M059J (cell line): Measurements from ENCODE around the gene C1D. TPM values are rescaled to one million over a fixed set of nuclear protein-coding genes. Genes with fewer than 3 reads are reported as not detected.

Experiments used
- DNase-seq: peaks from one replicate; pipeline ENCODE4 v3.0.0-alpha.2; 2012; ENCODE audit warnings: low read depth
- total RNA-seq: library from RNA; depleted of rRNA; stranded (reverse); fragments of >200 nt; shearing (Covaris generic); gene quantifications from 2 replicates; pipeline ENCODE4 v1.2.3, GENCODE V29; 2014

Gene C1D
- total RNA-seq, 1 experiment from 2014 or later: 62.1 TPM

- peak; percentile 23 for DNase-seq
These were observed 2.8 kb downstream of the C1D start for GRCh38 chr2:68059784-68060525.

- DNase-seq: no peak
These were observed 5.0 kb downstream of the C1D start for GRCh38 chr2:68057658-68058396.

- DNase-seq: no peak
These were observed 9.9 kb downstream of the C1D start for GRCh38 chr2:68052717-68053422.

GRCh38 chr2:68050353-68050752, 12.5 kb downstream of the C1D start:
- DNase-seq: no peak

GRCh38 chr2:68046642-68047240, 16.1 kb downstream of the C1D start:
- no peak for DNase-seq

GRCh38 chr2:68046224-68046623, 16.6 kb downstream of the C1D start:
- no peak for DNase-seq

- DNase-seq: no peak
These were observed 17.5 kb downstream of the C1D start for GRCh38 chr2:68045342-68045741.

GRCh38 chr2:68044099-68044498, 18.7 kb downstream of the C1D start:
- peak; percentile 67 for DNase-seq

- DNase-seq: no peak
These were observed 19.1 kb downstream of the C1D start for GRCh38 chr2:68043695-68044094.

- DNase-seq: no peak
These were observed 19.8 kb downstream of the C1D start for GRCh38 chr2:68043032-68043431.

GRCh38 chr2:68041704-68042245, 21.0 kb downstream of the C1D start:
- DNase-seq: no peak

GRCh38 chr2:68040078-68040477, 22.7 kb downstream of the C1D start:
- no peak for DNase-seq

GRCh38 chr2:68039317-68039716, 23.5 kb downstream of the C1D start:
- DNase-seq: no peak

GRCh38 chr2:68032702-68033101, 30.1 kb downstream of the C1D start:
- DNase-seq: no peak

- DNase-seq: peak; percentile 68
These were observed 31.2 kb downstream of the C1D start for GRCh38 chr2:68031542-68032160.

GRCh38 chr2:68031043-68031442, 31.8 kb downstream of the C1D start:
- DNase-seq: no peak

- DNase-seq: no peak
These were observed 32.3 kb downstream of the C1D start for GRCh38 chr2:68030529-68030928.

- peak; percentile 85 for DNase-seq
These were observed 34.8 kb downstream of the C1D start for GRCh38 chr2:68027959-68028358.

GRCh38 chr2:68024450-68024849, 38.4 kb downstream of the C1D start:
- no peak for DNase-seq

GRCh38 chr2:68023904-68024303, 38.9 kb downstream of the C1D start:
- no peak for DNase-seq

GRCh38 chr2:68018727-68019126, 44.1 kb downstream of the C1D start:
- peak; percentile 36 for DNase-seq

- no peak for DNase-seq
These were observed 53.3 kb downstream of the C1D start for GRCh38 chr2:68009526-68009925.
